ENCODE results near the gene DUSP22. TPM values are rescaled to one million over a fixed set of nuclear protein-coding genes. Genes with fewer than 3 reads are reported as not detected.
"Not testable (repeated sequence)": the region's sequence is repeated elsewhere in the genome, so short reads cannot be mapped to it uniquely, and the experiment has no call there.

Gene DUSP22
- total RNA-seq, 1 experiment from 2014 or later = 25.0 TPM

DNA sequence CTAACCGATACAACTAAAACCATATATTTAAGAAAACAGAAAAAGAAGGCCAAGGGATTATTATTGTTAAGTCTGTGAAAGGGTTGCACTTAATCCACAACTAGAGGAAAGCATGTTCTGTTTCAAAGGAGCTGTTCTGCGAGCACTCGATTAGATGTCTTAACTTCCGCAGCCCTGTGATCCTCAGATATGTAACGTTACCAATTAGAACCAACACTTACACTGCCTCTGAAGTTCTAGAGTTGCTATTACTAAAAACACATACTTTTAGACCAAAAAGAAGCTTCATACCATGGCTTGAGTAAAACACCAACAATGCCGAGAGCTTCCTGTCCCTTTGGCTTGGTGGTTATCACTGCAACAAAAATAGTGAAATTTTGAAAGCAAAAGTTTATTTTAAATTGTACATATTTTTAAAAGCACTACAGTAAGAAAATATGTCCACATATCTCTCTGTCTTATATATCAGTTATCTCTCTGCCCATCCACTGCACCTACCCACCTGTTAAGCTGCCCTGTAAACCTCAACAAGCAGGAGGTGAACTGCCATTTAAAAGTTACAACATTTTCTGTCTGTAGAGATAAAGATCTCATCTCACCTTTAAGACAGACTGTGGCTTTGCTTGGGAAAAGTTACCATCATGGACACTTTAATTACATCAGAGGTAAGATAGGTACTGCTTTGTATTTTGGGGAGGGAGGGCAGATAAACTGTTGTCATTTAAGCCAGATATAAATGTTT, 7.1 kb upstream of the DUSP22 start:
- Histone ChIP-seq H4K20me1 (ENCODE audit: control insufficient read depth, insufficient read depth, insufficient read length) (no peaks in the 10 kb centered on the region), H3K56ac (ENCODE audit: insufficient read length, low read depth, low read length) (no peak overlapping the region), H2BK20ac (ENCODE audit: low read depth, low read length, poor library complexity, severe bottlenecking) (no peak overlapping the region), H3K27me3 (ENCODE audit: insufficient read depth, low read length) (no peaks in the 10 kb centered on the region), H3K79me1 (ENCODE audit: insufficient read depth, low read depth, low read length, poor library complexity, severe bottlenecking) (no peaks in the 10 kb centered on the region), H2BK15ac (ENCODE audit: low read depth, low read length) (no peak overlapping the region), H3T11ph (ENCODE audit: low read length) (no peak overlapping the region), H4K8ac (replicated peaks; ENCODE audit: insufficient read length, low read depth, low read length) (no peak overlapping the region), H3K23me2 (ENCODE audit: insufficient read length, low read depth, low read length, poor library complexity, severe bottlenecking) (no peaks in the 10 kb centered on the region), H3K9me3 (ENCODE audit: control insufficient read depth, low read depth, low read length) (peaks cover 28% of the 10 kb centered on the region), H2BK5ac (ENCODE audit: insufficient read length, low read length) (no peak overlapping the region), H2AFZ (ENCODE audit: low read length) (no peak overlapping the region), H3K14ac (ENCODE audit: insufficient read depth, low read length) (no peak overlapping the region), H2BK120ac (ENCODE audit: low read depth, low read length, poor library complexity, severe bottlenecking) (no peak overlapping the region), H2AK5ac (ENCODE audit: insufficient read length, low read length) (no peak overlapping the region), H3K27ac (ENCODE audit: insufficient read length, low read depth, low read length) (no peak overlapping the region), H3K23ac (ENCODE audit: insufficient read length, low read depth, low read length) (no peak overlapping the region), H4K91ac (ENCODE audit: insufficient read length, low read depth, low read length) (no peak overlapping the region), H3K79me2 (ENCODE audit: insufficient read depth, low read length) (no peaks in the 10 kb centered on the region), H3K4me1 (ENCODE audit: insufficient read depth, low read length) (no peaks in the 10 kb centered on the region), H3K4me2 (ENCODE audit: insufficient read depth, insufficient read length, low read length) (no peak overlapping the region), H2BK12ac (ENCODE audit: insufficient read length, low read depth, low read length) (no peak overlapping the region), H3K9ac (ENCODE audit: extremely low read depth, insufficient read length, low read length) (no peak overlapping the region), H4K5ac (ENCODE audit: insufficient read length, low read depth, low read length) (no peak overlapping the region), H3K18ac (ENCODE audit: insufficient read length, low read depth, low read length) (no peak overlapping the region), H3K4ac (ENCODE audit: low read depth, low read length) (no peak overlapping the region)
- peaks cover 23% of the 10 kb centered on the region for H3K27me3 Mint-ChIP-seq (ENCODE audit: low read depth)
- no peak for DNase-seq
- no peak overlapping the region for H3K4me3 Mint-ChIP-seq
- H3K27ac Mint-ChIP-seq = no peak overlapping the region
- no CpG with 5 or more reads among the region's 6 CpGs for WGBS (ENCODE audit: extremely low coverage, insufficient read length, low lambda C conversion rate)
- TF ChIP-seq CTCF (conservative IDR thresholded peaks at IDR 0.05) = no peak
- no peaks in the 10 kb centered on the region for H3K4me1 Mint-ChIP-seq
- H3K36me3 Mint-ChIP-seq (ENCODE audit: insufficient read depth in 1 of 3, low read depth in 3 of 3) = no peaks in the 10 kb centered on the region; a peak in 1 of 7 replicates
- H3K9me3 Mint-ChIP-seq = peaks cover 54 to 71% of the 10 kb centered on the region in 2 experiments

GRCh38 chr6:285902-286301, 6.4 kb upstream of the DUSP22 start:
- H4K8ac ChIP-seq (replicated peaks; ENCODE audit: insufficient read length, low read depth, low read length); H2BK5ac ChIP-seq (ENCODE audit: insufficient read length, low read length); H3K14ac ChIP-seq (ENCODE audit: insufficient read depth, low read length); H4K20me1 ChIP-seq (ENCODE audit: control insufficient read depth, insufficient read depth, insufficient read length); H3K18ac ChIP-seq (ENCODE audit: insufficient read length, low read depth, low read length); H3K36me3 Mint-ChIP-seq (ENCODE audit: insufficient read depth in 1 of 3, low read depth in 3 of 3); H3K56ac ChIP-seq (ENCODE audit: insufficient read length, low read depth, low read length); H2AK5ac ChIP-seq (ENCODE audit: insufficient read length, low read length); H4K5ac ChIP-seq (ENCODE audit: insufficient read length, low read depth, low read length); H3K27me3 ChIP-seq (ENCODE audit: insufficient read depth, low read length); H2BK20ac ChIP-seq (ENCODE audit: low read depth, low read length, poor library complexity, severe bottlenecking); H2BK120ac ChIP-seq (ENCODE audit: low read depth, low read length, poor library complexity, severe bottlenecking); H3K9ac ChIP-seq (ENCODE audit: extremely low read depth, insufficient read length, low read length); H3K4me3 Mint-ChIP-seq; H3K4me2 ChIP-seq (ENCODE audit: insufficient read depth, insufficient read length, low read length); H3T11ph ChIP-seq (ENCODE audit: low read length); H3K27ac ChIP-seq (ENCODE audit: insufficient read length, low read depth, low read length); H2BK12ac ChIP-seq (ENCODE audit: insufficient read length, low read depth, low read length); H2AFZ ChIP-seq (ENCODE audit: low read length); H3K23ac ChIP-seq (ENCODE audit: insufficient read length, low read depth, low read length); H3K27ac Mint-ChIP-seq; H3K23me2 ChIP-seq (ENCODE audit: insufficient read length, low read depth, low read length, poor library complexity, severe bottlenecking); H3K79me2 ChIP-seq (ENCODE audit: insufficient read depth, low read length); H2BK15ac ChIP-seq (ENCODE audit: low read depth, low read length); H3K4me1 Mint-ChIP-seq; DNase-seq; H3K79me1 ChIP-seq (ENCODE audit: insufficient read depth, low read depth, low read length, poor library complexity, severe bottlenecking); H3K4me1 ChIP-seq (ENCODE audit: insufficient read depth, low read length); H3K4ac ChIP-seq (ENCODE audit: low read depth, low read length); H4K91ac ChIP-seq (ENCODE audit: insufficient read length, low read depth, low read length): not testable (repeated sequence)
- H3K9me3 ChIP-seq (ENCODE audit: control insufficient read depth, low read depth, low read length) = peaks cover 28% of the 10 kb centered on the region
- H3K27me3 Mint-ChIP-seq (ENCODE audit: low read depth) = peaks cover 23% of the 10 kb centered on the region
- no CpG with 5 or more reads among the region's 5 CpGs for WGBS (ENCODE audit: extremely low coverage, insufficient read length, low lambda C conversion rate)
- peaks cover 53 to 69% of the 10 kb centered on the region in 2 experiments for H3K9me3 Mint-ChIP-seq

All from H9 (cell line).